GM19438 (cell line): ENCODE data around the gene CTRB1.

Source experiments
- ATAC-seq: cut with Tn5 transposase; IDR thresholded peaks from one replicate; pipeline ENCODE4 v1.9.1; 2021; ENCODE audit warnings: low read depth; ENCODE audit not compliant: unreplicated experiment

CTRB1 gene

GRCh38 chr16:75218256-75219076, at the start of gene CTRB1:
Gene CTRB1 (plus strand): TSS chr16:75218988. CDS start chr16:75219008, 20 bp downstream.
- no peak for ATAC-seq

GRCh38 chr16:75169899-75170405, 48.8 kb upstream of the CTRB1 start:
- ATAC-seq = no peak

GRCh38 chr16:75172578-75172977, 46.2 kb upstream of the CTRB1 start:
- no peak for ATAC-seq

GRCh38 chr16:75175074-75175473, 43.7 kb upstream of the CTRB1 start:
- no peak for ATAC-seq

GRCh38 chr16:75176926-75177325, 41.9 kb upstream of the CTRB1 start:
- ATAC-seq = no peak

- ATAC-seq = no peak
Observed at GRCh38 chr16:75179208-75179607, 39.6 kb upstream of the CTRB1 start.

GRCh38 chr16:75181630-75182029, 37.2 kb upstream of the CTRB1 start:
- no peak for ATAC-seq

- no peak for ATAC-seq
Observed at GRCh38 chr16:75188832-75189477, 29.8 kb upstream of the CTRB1 start.

GRCh38 chr16:75189638-75190245, 29.0 kb upstream of the CTRB1 start:
- no peak for ATAC-seq

GRCh38 chr16:75192606-75193264, 26.1 kb upstream of the CTRB1 start:
- no peak for ATAC-seq

- no peak for ATAC-seq
Observed at GRCh38 chr16:75193265-75193650, 25.5 kb upstream of the CTRB1 start.

GRCh38 chr16:75193730-75194444, 24.9 kb upstream of the CTRB1 start:
- no peak for ATAC-seq

GRCh38 chr16:75195811-75196790, 22.7 kb upstream of the CTRB1 start:
- no peak for ATAC-seq

GRCh38 chr16:75196836-75197235, 22.0 kb upstream of the CTRB1 start:
- no peak for ATAC-seq

GRCh38 chr16:75197522-75198134, 21.2 kb upstream of the CTRB1 start:
- no peak for ATAC-seq

- no peak for ATAC-seq
Observed at GRCh38 chr16:75198135-75198600, 20.6 kb upstream of the CTRB1 start.

GRCh38 chr16:75202069-75202590, 16.7 kb upstream of the CTRB1 start:
- ATAC-seq = no peak

GRCh38 chr16:75203096-75203495, 15.7 kb upstream of the CTRB1 start:
- no peak for ATAC-seq
